AG10803 (cell line): ENCODE data around the gene SLC3A2.

Source experiments
- DNase-seq: peaks from one replicate; pipeline ENCODE4 v3.0.0; 2010; ENCODE audit warnings: low read depth
- H3K4me3 ChIP-seq: 2 replicates; pipeline ENCODE4 v1.5.1; 2011; ENCODE audit warnings: mild to moderate bottlenecking, low read length, control low read depth
- TF ChIP-seq, protein P1 (sequence below): conservative IDR thresholded peaks from 2 replicates; pipeline ENCODE4 v1.5.1; 2011; ENCODE audit warnings: mild to moderate bottlenecking, low read length, control low read depth, inconsistent platforms

Gene SLC3A2

DNA sequence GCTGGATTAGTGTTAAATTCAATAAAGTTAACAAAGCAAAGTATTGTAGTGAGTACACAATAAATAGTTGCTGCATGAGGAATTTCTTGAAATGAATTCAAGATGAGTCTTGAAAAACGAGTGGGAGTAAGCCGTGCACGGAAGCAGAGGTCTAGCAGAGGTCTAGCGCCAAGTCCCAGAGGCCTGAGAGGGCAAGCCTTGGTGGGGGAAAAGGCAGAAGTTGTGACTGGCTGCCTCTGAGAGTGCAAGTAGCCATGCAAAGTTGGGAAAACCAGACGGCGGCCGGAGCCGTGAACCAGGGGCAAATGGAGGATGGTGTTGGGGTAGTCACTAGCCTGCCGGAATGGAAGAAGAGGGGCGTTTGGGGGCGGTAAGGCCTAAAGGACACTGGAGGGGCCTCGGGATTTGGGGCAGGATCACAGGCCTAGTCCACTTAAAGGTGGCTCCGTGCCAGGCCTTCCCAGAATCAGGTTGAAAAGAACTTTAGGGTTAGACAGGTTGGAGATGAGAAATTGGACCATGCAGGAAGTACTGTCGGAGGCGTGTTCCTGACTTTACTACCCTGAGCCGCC lies 379 bp upstream of the SLC3A2 start:
- TF ChIP-seq, protein P1, sequence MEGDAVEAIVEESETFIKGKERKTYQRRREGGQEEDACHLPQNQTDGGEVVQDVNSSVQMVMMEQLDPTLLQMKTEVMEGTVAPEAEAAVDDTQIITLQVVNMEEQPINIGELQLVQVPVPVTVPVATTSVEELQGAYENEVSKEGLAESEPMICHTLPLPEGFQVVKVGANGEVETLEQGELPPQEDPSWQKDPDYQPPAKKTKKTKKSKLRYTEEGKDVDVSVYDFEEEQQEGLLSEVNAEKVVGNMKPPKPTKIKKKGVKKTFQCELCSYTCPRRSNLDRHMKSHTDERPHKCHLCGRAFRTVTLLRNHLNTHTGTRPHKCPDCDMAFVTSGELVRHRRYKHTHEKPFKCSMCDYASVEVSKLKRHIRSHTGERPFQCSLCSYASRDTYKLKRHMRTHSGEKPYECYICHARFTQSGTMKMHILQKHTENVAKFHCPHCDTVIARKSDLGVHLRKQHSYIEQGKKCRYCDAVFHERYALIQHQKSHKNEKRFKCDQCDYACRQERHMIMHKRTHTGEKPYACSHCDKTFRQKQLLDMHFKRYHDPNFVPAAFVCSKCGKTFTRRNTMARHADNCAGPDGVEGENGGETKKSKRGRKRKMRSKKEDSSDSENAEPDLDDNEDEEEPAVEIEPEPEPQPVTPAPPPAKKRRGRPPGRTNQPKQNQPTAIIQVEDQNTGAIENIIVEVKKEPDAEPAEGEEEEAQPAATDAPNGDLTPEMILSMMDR = no peak
- peak; percentile 89 for DNase-seq
- H3K4me3 ChIP-seq = peak overlapping the region; percentile 100

DNA sequence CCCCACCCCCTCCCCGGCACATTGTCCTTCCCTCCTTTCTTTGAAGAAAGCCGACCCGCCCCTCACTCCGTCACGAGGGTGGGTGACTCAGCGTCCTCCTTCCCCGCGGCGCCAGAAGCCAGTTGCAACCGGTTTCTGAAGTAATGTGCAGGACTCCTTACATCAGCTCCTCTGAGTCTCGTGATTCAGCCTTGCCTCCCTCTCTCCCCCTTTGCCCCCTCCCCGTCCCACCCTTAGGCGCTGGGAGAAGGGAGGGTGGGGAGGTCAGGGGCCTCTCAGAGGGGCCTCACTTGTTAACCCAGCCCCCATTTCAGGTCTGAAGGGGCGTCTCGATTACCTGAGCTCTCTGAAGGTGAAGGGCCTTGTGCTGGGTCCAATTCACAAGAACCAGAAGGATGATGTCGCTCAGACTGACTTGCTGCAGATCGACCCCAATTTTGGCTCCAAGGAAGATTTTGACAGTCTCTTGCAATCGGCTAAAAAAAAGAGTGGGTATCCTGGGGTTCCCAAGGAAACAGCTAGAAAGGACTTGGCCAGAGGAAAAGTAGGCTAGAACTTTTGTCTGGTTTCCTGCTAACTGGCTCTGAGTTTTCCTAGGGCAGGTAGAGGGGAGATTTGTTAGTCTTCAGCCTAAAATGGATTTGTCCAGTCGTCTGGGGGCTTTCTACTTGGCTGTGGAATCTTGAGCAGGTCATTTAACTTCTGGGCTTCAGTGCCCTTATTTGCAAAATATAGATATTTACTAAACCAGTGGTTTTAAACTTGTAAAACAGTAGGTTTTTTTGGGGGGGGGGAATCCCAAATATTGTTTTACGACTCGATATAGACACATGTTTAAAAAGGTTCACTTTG lies 1.1 kb downstream of the SLC3A2 start:
- TF ChIP-seq, protein P1 = no peak
- peak; percentile 98 for DNase-seq
- peak overlapping the region; percentile 100 for H3K4me3 ChIP-seq

DNA sequence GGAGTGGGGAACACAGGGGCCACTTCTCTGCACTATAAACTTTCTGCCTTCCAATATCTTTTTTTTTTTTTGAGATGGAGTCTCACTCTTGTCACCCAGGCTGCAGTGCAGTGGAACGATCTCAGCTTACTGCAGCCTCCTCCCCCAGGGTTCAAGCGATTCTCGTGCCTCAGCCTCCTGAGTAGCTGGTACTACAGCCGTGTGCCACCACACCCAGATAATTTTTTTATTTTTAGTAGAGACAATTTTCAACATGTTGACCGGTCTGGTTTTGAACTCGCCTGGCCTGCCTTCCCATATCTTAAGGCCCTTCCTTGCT lies 1.7 kb downstream of the SLC3A2 start:
- TF ChIP-seq, protein P1 = no peak
- peak overlapping the region; percentile 100 for H3K4me3 ChIP-seq
- no peak for DNase-seq

DNA sequence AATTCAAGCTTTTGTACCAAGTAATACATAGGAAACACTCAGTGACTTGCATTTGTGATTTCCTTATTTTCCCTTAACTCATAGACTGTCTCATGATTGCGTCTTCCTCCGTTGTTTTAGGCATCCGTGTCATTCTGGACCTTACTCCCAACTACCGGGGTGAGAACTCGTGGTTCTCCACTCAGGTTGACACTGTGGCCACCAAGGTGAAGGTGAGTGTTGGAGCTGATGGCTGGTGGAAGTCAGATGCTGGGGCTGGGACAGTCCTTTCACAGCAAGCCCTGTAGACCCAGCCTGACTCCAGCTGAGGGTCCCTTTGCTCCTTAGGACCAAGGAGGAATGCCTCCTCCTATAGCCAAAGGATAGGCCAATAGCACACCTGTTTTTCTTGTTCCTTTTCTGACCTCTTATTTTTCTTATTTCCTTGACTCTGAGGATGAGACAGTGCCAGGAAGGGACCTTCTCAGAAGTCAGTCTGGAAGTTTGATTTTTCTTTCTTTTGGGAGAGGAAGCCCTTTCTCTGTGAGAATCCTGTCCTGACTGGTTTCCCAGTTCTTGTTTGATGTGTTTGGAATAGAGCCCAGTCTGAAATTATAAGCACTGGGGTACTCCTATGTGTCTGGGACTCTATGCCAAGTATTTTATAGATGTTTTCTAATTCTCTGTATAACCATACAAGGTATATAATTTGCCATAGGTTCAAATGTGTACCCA lies 2.2 kb downstream of the SLC3A2 start:
- no peak for DNase-seq
- TF ChIP-seq, protein P1 = no peak
- H3K4me3 ChIP-seq = peak overlapping the region; percentile 100

DNA sequence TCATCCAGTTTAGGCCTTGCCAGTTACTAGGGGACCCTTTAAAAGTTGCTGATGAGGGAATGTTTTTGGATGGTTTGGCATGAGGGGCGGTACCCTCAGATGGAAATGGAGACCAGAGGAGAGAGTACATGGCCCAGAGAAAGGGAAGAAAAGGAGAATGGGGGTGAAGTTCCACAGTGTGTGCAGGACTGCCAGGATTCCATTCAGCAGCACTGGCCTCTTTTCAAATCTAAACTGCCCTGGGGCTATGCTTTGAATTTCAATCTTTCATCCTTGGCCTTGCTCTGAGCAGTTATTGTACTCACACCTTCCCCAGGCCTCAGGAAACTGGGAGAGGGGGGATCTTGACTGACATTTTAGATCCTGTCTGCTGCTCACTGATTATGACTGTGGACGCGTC lies 3.0 kb downstream of the SLC3A2 start:
- peak overlapping the region; percentile 100 for H3K4me3 ChIP-seq
- DNase-seq = no peak
- TF ChIP-seq, protein P1 = no peak

DNA sequence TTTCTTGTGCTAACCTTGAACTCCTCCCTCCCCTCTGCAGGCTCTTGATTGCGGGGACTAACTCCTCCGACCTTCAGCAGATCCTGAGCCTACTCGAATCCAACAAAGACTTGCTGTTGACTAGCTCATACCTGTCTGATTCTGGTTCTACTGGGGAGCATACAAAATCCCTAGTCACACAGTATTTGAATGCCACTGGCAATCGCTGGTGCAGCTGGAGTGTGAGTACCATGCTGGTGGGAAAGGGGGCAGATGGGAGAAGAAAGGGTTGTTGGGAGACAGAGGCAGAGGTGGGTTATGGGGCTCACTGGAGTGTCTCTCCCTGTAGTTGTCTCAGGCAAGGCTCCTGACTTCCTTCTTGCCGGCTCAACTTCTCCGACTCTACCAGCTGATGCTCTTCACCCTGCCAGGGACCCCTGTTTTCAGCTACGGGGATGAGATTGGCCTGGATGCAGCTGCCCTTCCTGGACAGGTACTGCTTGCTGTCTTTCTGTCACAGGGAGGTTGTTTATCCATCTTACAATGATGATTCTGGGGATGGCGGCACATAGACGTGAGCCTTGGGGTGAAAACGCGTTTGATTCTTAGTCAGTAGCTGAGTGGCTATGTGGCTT lies 4.5 kb downstream of the SLC3A2 start:
- no peak for DNase-seq
- peak overlapping the region; percentile 44 for H3K4me3 ChIP-seq
- TF ChIP-seq, protein P1 = no peak
